ENCODE data around the gene CNGB1.

Gene CNGB1

DNA sequence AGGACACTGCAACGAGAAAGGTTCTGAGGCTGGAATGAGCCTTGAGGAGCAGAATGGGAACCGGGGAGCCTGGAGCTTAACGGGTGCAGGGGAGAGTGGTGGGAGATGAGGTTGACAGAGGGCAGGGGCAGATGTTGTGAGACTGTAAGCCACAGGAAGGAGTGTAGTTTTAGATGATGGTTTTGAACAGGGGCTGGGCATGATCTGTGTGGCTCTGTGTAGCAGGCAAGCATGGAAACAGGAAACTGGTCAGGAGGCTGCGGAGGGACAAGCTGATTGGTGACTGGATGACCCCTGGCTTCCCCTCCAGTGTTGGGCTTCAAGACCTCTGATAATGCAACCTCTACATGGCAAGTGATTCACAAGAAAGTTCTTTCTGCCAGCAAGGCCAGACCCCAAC lies 1.4 kb upstream of the CNGB1 start:
- DNase-seq (ENCODE audit: low read depth) = peak; percentile 71

DNA sequence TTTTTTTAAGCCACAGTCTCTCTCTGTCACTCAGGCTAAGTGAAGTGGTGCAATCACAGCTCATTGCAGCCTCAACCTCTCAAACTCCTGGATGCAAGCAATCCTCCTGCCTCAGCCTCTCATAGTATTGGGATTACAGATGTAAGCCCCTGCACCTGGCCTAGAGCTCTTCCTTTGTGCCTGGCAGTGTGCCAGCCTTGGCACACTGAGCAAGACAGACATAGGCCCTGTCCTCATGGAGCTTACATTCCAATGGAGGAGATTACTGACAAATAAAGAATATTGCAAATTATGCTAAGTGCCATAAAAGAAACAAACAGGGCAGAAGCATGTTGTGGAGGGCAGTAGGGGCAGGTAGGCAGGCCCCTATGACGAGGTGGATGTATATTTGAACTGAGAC lies 920 bp upstream of the CNGB1 start:
- no peak for DNase-seq (ENCODE audit: low read depth)

DNA sequence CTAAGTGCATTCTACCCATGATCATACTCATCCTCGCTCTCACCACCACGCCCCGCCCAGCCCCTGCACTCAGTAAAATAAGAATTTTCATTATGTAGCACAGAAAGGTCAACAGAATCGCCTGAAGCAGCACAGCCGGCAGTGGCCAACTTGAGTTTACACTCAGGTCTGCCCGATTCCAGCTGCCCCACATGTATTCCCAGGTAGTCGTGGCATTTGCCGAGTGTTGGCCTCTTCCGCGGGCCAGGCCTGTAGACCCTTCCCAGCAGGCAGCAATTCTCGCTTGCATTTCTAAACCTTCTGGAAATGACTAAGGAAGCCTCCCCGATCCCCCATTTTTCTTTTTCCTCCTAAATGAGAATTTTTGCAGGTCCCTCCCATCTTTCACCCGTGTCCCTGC lies 609 bp downstream of the CNGB1 start:
- no peak for DNase-seq (ENCODE audit: low read depth)

DNA sequence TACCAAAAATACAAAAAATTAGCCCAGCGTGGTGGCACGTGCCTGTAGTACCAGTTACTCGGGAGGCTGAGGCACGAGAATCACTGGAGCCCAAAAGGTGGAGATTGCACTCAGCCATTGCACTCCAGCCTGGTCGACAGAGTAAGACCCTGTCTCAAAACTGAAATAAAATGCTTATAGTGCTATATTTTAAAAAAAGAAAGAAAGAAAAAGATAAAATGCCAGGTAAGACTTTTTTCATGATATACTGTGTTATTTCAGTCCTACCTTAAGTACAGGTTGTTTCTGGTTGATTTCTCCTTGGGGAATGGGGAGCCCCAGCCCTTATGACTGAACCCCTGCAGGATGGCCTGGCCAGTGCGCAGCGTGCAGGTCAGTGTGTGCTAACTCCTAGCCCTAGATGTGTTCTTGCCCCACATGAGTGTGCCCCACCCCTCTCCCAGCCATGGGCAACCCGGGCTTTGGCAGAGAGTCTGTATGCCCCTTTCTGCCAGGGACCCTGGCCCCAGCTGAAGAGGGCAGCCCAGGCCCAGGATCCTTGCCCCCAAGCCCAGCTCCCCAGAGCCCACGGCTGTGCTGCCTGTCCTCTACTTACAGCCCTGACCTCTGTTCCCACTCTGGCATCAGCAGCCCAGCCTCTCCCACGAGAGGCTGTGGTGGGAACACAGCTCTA lies 1.3 kb downstream of the CNGB1 start:
- DNase-seq (ENCODE audit: low read depth) = no peak

DNA sequence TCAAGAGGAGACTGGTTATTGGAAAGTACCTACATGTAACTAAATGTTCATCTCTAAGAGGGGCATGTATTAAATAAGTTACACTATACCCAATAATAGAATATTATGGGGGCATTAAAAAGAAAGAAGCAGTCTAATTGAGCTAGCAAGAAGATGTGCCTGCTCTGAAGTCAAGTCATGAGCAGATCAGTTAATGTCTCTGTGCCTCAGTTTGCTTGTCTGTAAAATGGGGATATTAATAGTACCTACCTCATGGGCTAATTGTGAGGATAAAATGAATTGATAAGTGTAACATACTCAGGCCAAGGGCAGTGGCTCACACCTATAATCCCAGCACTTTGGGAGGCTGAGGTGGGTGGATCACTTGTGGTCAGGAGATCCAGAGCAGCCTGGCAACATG lies 3.0 kb downstream of the CNGB1 start:
- no peak for DNase-seq (ENCODE audit: low read depth)

DNA sequence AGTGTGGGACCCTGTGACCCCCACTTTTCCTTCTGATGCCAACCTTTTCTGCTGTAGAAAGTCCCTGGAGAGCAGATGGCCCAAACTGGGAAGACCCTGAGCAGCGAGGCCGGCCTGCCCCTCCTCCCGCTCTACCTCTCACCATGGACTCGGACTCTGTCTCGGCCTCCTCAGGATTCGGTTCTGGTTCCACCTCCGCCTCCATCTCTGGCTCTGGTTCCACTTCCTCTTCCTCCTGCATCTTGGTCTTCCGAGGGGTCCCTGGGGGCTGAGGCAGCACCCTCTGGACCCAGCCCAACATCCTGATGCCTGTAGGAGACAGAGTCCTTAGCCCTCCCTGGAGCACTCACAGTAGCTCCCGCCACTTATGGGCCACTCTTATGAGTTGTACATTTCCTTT lies 3.9 kb downstream of the CNGB1 start:
- no peak for DNase-seq (ENCODE audit: low read depth)

DNA sequence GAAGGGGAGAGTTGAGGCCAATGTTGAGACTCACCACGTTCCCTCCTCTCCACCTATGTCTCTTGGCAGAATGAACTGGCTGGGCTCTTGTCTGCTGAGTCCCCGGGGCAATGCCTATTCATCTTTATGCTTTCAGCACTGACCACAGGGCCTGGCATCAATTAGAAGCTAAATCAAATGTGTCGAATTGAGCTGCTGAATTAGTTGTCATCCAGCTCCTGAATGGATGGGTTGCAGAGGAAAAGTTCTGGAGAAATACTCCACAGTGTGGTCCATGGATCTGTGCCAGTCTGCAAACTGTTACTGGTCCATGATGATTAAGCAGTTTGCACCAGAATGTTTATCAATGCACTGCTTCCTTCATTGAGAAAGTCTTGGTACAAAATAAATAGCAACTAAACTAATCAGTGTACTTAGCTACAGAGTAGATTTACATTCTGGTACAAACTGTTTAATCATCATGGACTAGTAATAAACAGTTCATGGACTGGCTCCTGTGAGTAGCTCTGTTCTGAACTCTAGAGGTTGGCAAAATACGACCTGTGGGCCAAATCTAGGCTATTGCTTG lies 4.6 kb downstream of the CNGB1 start:
- no peak for DNase-seq (ENCODE audit: low read depth)

DNA sequence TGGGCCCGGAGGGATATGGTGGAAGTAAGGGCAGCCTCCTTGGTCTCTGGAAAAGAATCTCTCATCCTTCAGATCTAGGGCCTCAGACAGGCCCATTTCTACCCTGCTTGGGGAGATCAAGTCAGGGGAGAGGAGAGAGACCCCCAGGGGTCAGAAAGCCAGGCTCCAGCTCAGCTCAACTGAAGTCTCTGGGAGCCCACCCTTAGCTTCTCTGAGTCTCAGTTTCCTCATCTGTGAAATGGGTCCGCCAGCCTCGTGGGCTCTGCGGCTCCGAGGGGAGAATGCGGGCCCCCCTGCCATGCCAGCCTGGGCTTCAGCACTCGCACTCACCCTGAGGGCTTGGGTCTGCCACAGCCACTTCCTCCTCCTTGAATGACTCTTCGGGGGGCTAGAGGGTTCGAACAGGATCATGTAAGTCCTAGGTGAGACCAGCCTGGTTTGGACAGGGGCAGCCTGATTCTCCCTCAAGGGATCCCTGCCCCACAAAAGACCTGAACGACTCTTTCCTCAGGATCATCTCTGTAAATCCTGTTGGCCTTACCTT lies 6.7 kb downstream of the CNGB1 start:
- no peak for DNase-seq (ENCODE audit: low read depth)

DNA sequence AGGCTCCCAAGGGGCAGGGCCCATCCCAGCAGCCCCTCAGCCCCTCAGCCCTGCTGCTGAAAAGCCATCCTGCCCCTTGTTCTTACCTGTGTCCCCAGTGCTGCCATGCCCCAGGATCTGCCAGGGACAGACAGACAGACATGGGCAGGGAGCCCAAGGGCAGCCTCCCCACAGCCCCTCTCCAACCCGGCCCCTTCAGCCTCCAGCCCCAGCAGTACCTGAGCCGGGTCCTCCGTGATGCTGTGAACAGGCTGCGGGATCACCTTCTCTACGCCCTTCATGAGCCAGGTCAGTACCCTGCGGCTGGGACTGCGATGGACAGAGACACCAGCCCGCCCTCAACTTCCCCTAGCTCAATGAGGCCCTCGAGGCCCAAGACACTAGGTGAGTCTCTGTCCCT lies 8.2 kb downstream of the CNGB1 start:
- DNase-seq (ENCODE audit: low read depth) = no peak

DNA sequence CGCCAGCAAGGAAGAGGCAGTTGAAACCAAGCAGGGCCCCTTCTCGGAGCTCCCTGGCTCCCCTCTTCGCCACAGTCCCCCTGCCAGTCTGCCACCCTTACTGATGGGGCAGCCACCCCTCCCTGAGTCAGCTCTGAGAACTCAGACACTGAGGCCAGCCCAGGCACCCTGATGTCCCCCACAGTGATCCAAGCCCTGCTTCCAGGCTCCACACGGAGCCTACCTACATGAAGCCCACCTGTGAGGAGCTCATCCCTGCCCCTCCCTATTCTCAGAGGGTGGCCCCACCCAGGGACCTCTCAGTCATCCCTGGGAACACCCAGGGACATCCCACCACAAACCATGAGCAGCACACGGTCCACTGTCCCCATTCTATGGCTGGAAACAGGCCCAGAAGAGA lies 8.9 kb downstream of the CNGB1 start:
- DNase-seq (ENCODE audit: low read depth) = no peak

DNA sequence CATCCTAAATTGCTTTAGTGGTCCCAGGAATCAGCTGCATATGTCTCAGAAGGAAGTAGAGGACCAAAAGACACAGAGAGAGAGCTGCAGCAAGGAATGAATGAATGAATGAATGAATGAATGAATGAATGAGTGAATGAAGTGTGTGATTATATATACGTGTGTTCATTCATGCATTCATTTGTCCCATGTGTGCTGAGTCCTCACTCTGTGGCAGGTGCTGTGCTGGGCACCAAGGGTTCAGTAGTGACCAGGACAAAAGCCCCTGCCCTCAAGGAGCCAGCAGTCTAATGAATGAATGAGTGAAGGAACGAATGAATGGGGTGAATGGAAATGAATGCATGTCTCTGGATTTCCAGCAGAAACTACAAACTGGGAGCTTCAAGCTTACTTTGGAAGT lies 9.4 kb downstream of the CNGB1 start:
- DNase-seq (ENCODE audit: low read depth) = no peak

DNA sequence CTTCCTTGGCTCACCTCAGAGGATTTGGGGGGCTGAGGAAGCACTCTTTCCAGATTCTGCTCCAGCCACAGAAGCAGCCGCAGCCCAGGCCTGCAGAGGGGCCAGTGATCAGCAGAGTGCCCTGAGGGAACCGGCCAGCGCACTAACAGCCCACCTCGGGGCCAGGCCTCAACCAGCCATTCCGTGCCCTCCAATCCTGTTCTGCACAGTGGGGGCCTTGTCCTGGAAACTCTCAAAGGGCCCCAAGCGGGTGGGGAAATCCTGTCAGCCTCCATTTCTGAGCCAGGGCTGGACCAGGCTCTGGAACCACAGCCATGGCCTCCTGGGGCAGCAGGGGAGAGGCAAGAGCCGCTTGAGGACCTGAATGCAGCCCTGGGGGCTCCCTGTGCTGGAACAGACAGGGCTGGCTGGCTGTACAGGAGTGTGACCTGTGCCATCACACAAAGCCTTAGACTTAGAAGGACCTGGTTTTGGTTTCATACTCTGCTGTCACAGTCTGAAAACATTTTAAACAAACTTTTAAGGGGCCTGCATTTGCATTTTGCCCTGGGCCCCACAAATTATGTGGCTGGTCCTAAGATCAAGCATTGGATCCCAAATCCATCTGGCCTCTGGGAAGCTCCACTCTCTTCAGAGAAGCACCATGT lies 10.0 kb downstream of the CNGB1 start:
- DNase-seq (ENCODE audit: low read depth) = no peak

DNA sequence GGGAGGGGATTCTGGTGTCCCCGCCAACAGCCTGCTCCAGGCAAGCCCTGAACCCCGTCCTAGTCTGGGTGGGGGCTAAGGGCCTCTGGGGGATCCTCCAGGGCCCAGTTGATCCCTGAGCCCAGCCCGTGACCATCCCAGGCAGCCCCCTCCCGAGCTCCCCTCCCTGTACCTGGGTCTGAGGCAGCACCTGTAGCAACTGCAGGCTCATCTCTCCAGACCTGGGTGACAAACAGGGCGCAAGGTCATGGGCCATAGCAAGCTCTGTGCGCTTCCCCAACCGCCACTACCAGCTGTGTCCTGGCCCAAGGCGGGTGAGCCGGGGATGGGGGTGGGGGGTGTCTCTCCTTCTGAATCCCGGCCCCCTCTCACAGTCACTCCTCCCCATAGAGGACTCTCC lies 10.6 kb downstream of the CNGB1 start:
- DNase-seq (ENCODE audit: low read depth) = no peak

DNA sequence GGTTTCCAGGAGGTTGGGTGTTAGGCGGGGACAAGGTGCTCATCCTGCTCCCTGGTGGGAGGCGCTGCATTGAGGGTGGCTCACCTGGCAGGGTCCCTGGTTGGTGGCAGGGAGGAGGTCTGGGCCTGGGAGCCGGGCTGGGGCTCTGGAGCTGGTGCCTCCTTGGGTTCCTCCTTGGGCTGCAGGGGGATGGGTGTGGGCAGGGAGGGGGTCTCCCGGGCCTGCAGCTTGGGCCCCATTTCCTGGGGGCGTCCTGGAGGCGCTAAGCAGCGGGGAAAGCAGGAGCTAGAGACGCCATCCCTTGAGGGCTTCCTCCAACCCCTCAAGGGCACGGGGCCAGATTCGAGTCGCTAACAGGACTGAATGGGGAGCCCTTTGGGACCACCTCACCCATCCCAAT lies 11.1 kb downstream of the CNGB1 start:
- DNase-seq (ENCODE audit: low read depth) = no peak

DNA sequence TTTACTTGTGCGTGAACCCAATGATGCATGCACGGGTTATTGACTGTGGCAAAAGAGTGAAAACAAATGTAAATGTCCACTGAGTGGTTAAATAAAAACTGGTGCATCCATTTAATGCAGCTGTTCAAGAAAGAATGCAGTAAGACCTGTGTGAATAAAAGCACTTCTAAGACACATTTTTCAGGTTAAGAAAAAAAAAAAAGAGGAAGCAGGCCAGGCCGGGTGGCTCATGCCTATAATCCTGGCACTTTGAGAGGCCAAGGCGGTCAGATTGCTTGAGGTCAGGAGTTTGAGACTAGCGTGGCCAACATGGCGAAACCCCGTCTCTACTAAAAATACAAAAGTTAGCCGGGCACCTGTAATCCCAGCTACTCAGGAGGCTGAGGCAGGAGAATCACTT lies 11.8 kb downstream of the CNGB1 start:
- DNase-seq (ENCODE audit: low read depth) = no peak

DNA sequence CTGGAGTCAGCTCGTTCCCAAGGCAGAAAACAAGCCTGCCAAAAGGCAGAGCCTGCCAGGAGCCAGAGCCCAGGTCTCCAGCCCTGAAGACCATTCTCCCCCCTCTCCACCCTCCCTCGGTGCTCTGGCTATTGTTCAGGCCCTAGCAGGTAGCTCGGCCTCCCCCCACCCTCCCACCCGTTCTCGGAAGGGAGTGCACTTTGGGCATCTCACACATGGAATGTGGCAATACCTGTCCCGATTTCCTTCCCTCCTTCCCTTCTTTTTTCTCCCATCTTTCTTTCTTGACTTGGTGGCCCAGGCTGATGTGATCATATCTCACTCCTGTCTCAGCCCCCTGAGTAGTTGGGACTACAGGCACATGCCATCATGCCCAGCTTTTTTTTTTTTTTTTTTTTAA lies 12.4 kb downstream of the CNGB1 start:
- DNase-seq (ENCODE audit: low read depth) = no peak

DNA sequence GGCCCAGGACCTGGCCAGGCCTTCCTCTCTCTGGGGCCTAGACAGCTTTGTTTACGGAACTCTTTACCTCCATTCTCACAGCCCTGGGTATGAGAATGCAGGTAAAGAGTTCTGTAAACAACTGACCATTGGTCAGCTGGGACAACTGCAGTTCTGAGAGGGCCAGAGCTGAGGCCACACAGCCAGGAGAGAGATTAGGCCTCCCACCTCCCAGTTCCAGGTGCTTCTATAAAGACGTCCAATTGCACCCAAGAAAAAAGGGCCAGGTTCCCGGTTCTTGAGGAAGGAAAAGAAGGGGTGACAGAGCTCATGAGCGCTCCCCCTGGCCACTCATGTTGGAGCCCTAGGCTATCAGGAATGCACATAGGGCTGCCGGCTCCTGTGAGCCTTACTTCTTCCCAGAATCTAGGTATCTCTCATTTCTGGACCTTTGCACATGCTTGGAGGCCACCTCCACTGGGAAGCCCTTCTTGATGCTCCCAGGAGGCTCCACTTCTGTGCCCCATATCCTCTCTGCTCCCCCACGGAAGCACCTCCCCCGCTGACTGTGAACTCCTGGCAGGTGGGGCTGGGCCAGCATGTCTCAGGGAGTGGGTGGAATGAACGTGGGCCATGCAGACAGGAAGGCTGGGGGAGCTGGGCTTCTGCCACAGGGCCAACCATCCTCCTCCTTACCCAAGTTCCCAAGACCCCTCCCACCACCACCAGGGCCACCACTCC lies 13.1 kb downstream of the CNGB1 start:
- DNase-seq (ENCODE audit: low read depth) = no peak

DNA sequence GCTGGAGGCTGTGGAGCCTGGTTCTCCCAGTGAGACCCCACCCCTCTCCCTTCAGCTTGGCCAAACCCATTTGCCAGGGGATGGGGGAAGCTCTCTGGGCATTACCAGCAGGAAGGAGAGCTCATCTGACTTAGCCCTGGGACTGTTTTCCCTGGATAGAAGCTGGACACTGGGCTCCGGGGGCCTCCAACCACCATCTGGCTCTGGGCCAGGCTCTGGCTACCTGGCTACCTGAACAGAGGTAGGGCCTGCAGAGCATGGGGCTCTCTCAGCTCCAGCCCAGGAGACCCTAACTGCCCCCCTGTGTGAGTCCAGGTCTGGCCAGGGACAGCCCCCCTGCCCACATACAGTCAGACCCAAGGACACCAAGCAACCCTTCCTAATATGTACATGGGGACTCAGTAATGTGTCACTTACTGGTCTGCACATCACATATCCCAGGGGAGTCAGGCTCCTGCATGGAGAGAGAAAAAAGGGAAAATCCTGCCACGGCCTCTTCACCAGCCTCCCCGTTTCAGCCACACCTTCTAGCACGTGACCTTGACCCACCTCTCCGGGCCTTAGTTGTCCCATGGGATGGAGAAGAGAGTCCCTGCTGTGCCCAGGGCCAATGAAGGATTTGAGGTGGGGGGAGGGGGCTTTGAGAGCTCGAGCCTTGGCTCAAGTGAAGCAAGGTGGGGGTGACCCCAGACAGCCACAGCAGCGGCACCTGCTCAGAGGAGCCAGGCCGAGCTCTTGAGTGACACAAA lies 13.8 kb downstream of the CNGB1 start:
- DNase-seq (ENCODE audit: low read depth) = no peak

DNA sequence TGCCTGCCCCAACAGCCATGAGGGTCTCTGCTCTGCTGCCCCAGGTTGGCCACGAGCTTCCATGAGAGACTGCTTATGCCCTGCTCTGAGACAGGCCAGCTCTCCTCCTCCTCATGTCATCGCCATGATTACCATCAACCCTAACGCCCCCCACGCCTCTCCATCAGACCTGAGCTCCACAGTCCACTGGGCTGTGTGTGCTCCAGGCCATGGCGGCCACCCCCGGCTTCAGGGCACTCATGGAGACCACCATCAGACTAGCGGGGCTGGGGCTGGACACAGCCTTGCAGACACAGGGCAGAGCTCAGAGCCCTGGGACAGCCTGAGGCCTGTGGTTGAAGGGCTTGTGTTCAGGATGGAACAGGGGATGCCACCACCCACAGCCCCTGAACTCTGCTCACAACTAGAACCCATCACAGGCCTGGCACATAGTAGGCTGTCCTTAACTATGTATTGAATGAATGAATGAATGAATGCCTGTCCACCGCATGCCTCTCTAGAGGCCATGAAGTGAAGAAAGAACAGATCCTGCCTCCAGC lies 14.6 kb downstream of the CNGB1 start:
- DNase-seq (ENCODE audit: low read depth) = no peak

DNA sequence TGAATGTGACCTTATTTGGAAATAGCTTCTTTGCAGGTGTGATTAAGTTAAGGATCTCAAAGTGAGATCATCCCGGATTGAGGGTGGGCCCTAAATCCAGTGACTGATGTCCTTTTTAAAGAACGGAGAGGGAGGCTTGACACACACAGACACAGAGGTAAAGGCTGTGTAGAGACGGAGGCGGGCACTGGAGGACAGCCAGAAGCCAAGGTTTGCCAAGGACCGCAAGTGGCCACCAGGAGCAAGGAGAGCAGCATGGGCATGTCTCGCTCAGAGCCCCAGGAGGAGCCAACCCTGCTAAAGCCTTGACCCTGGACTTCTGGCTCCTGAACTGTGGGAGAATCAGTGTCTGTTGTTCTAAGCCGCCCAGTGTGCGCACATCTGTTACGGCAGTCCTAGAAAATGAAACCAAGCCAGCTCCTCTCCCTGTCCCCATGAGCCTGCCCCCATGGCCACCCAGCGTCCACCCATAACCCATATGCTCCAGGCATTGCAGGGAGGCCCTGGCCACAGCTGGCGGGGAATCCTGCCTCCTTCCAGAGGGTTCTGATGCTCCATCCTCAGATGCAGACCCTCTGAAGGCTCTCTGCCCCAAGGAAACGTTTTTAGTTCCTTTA lies 15.2 kb downstream of the CNGB1 start:
- DNase-seq (ENCODE audit: low read depth) = no peak

DNA sequence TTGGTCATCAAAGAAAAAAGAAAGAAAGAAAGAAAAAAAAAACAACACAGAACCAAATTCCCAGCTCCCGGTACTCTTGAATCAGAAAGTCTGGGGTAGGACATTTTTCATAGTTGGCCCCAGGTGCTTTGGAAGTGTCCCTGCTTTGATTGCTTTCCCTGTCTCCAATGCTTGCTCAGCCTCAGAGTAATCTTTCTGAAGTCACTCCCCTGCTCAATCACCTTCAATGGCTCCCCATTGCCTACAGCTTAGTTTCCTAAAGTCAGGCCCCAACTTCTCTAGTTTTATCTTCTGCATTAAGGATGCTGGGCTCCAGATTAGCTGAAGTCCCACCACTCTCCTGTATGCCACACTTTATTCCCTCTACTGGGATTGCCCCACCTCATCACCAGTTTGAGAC lies 17.1 kb downstream of the CNGB1 start:
- DNase-seq (ENCODE audit: low read depth) = no peak

DNA sequence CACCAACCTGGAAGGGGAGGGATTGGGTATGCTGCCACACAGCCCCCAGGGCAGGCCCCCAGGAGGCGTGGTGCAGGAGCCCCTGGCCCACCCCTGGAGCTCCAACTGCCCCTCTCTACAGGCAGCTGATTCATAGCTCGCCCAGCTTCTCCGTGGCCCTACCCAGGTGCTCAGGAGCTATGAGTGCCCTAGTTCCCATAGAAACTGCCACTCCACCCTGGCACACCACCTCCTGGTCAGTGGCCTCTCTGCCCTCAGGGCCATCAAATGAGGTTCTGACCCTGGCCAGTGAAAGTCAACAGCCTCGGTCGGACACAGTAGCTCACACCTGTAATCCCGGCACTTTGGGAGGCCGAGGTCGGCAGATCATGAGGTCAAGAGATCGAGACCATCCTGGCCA lies 18.0 kb downstream of the CNGB1 start:
- DNase-seq (ENCODE audit: low read depth) = no peak

All from CMK (cell line).